Liver (tissue), 9 donors: ENCODE data around the gene PPM1A. TPM values are rescaled to one million over a fixed set of nuclear protein-coding genes. Genes with fewer than 3 reads are reported as not detected.

Experiments
- DNase-seq: peaks from one replicate; pipeline ENCODE4 v3.0.0-alpha.2; 2017; ENCODE audit warnings: low spot score
- H3K27ac ChIP-seq, 2 donors: one replicate each; pipeline ENCODE4 v1.7.0; 2013; ENCODE audit warnings: inconsistent platforms in 2 of 2, low read length in 2 of 2, control low read depth in 1 of 2, low read depth in 1 of 2, mild to moderate bottlenecking in 1 of 2
- H3K27me3 ChIP-seq, 4 donors: one replicate each; pipeline versions ENCODE4 v1.6.1 to v1.7.0; 2013; ENCODE audit warnings: low read length in 3 of 4, inconsistent platforms in 1 of 4, mild to moderate bottlenecking in 1 of 4, moderate library complexity in 1 of 4; ENCODE audit not compliant: control insufficient read depth in 4 of 4, insufficient read depth in 4 of 4
- H3K36me3 ChIP-seq, 4 donors: one replicate each; pipeline versions ENCODE4 v1.6.1 to v1.7.0; 2013; ENCODE audit warnings: low read length in 3 of 4, mild to moderate bottlenecking in 3 of 4, low read depth in 1 of 4, moderate library complexity in 1 of 4; ENCODE audit not compliant: control insufficient read depth in 4 of 4, insufficient read depth in 3 of 4
- H3K4me1 ChIP-seq, 4 donors: one replicate each; pipeline versions ENCODE4 v1.6.1 to v1.7.0; 2013; ENCODE audit warnings: low read length in 3 of 4, mild to moderate bottlenecking in 3 of 4, moderate library complexity in 1 of 4; ENCODE audit not compliant: control insufficient read depth in 4 of 4, insufficient read depth in 4 of 4
- H3K4me3 ChIP-seq, 3 donors: one replicate each; pipeline versions ENCODE4 v1.6.1 to v1.7.0; 2013; ENCODE audit warnings: low read length in 3 of 3, control low read depth in 1 of 3, low read depth in 1 of 3, mild to moderate bottlenecking in 1 of 3
- H3K9ac ChIP-seq, 2 donors: one replicate each; pipeline ENCODE4 v1.7.0; 2013; ENCODE audit warnings: low read length in 2 of 2, mild to moderate bottlenecking in 2 of 2, moderate library complexity in 2 of 2, control low read depth in 1 of 2, low read depth in 1 of 2
- H3K9me3 ChIP-seq, 4 donors: one replicate each; pipeline versions ENCODE4 v1.6.1 to v1.7.0; 2013; ENCODE audit warnings: low read length in 3 of 4; ENCODE audit not compliant: control insufficient read depth in 4 of 4
- EGR1 ChIP-seq, 2 donors: IDR thresholded peaks; 2 replicates each; pipeline ENCODE4 v1.6.1; 2016 to 2018; ENCODE audit warnings: antibody characterized with exemption in 2 of 2, low read depth in 2 of 2
- FOXA2 ChIP-seq: IDR thresholded peaks from 2 replicates; pipeline ENCODE4 v1.6.1; 2016; ENCODE audit warnings: antibody characterized with exemption
- GABPA ChIP-seq, 2 donors: IDR thresholded peaks in 1 of 2; conservative IDR thresholded peaks in 1 of 2; 2 replicates each; pipeline ENCODE4 v1.6.1; 2016; ENCODE audit warnings: antibody characterized with exemption in 2 of 2, mild to moderate bottlenecking in 1 of 2, moderate library complexity in 1 of 2
- HNF4A ChIP-seq, 2 donors: conservative IDR thresholded peaks; 2 replicates each; pipeline ENCODE4 v1.6.1; 2016; ENCODE audit warnings: antibody characterized with exemption in 2 of 2, mild to moderate bottlenecking in 2 of 2
- HNF4G ChIP-seq: IDR thresholded peaks from 2 replicates; pipeline ENCODE4 v1.6.1; 2016; ENCODE audit warnings: antibody characterized with exemption
- JUND ChIP-seq, 2 donors: IDR thresholded peaks; 2 replicates each; pipeline ENCODE4 v1.6.1; 2016; ENCODE audit warnings: antibody characterized with exemption in 2 of 2
- NR2F2 ChIP-seq: IDR thresholded peaks from 2 replicates; pipeline ENCODE4 v1.6.1; 2016; ENCODE audit warnings: antibody characterized with exemption
- RAD21 ChIP-seq, 2 donors: IDR thresholded peaks; 2 replicates each; pipeline ENCODE4 v1.6.1; 2016; ENCODE audit warnings: antibody characterized with exemption in 2 of 2, mild to moderate bottlenecking in 2 of 2
- RXRA ChIP-seq, 2 donors: IDR thresholded peaks; 2 replicates each; pipeline ENCODE4 v1.6.1; 2017 to 2018; ENCODE audit warnings: antibody characterized with exemption in 2 of 2, mild to moderate bottlenecking in 1 of 2
- SP1 ChIP-seq: IDR thresholded peaks from 2 replicates; pipeline ENCODE4 v1.6.1; 2018; ENCODE audit warnings: antibody characterized with exemption, mild to moderate bottlenecking
- TAF1 ChIP-seq: conservative IDR thresholded peaks from 2 replicates; pipeline ENCODE4 v1.6.1; 2016; ENCODE audit warnings: antibody characterized with exemption, mild to moderate bottlenecking
- YY1 ChIP-seq: IDR thresholded peaks from 2 replicates; pipeline ENCODE4 v1.6.1; 2016; ENCODE audit warnings: antibody characterized with exemption, mild to moderate bottlenecking
- WGBS: extraction: QIAGEN DNeasy Blood & Tissue Kit; methylation state at CpG from one replicate; pipeline ENCODE4 v1.1.7; 2013; 5-methylcytosine and 5-hydroxymethylcytosine counted together
- polyA plus RNA-seq, 2 donors: library from polyadenylated mRNA; stranded (reverse) in 1 of 2; unstranded in 1 of 2; fragments of 200-250 nt in 1 of 2; fragments of >200 nt in 1 of 2; fragmentation: Nextera tagmentation in 1 of 2; extraction: Ambion mirVana in 1 of 2; gene quantifications; one replicate each; pipeline versions ENCODE4 v1.2.1 to v1.2.3, GENCODE V29; 2013 to 2015
- total RNA-seq, 2 donors: library from RNA; depleted of rRNA; stranded (reverse); fragments of >200 nt; gene quantifications; one replicate each; pipeline ENCODE4 v1.2.3, GENCODE V29; 2014
- TF ChIP-seq, protein P1 (sequence below): IDR thresholded peaks from 2 replicates; pipeline ENCODE4 v1.6.1; 2016; ENCODE audit warnings: antibody characterized with exemption
- TF ChIP-seq, protein P2 (sequence below): IDR thresholded peaks from 2 replicates; pipeline ENCODE4 v1.6.1; 2016; ENCODE audit warnings: antibody characterized with exemption
- TF ChIP-seq, protein P3 (sequence below): IDR thresholded peaks from 2 replicates; pipeline ENCODE4 v1.6.1; 2016; ENCODE audit warnings: antibody characterized with exemption, mild to moderate bottlenecking
- TF ChIP-seq, protein P4 (sequence below): fragments of 150-350 bp; IDR thresholded peaks from 2 replicates; pipeline ENCODE4 v1.5.1; 2017; ENCODE audit warnings: improper control_type of control experiment, low read depth, low read length; ENCODE audit not compliant: missing input control
- TF ChIP-seq, protein P5 (sequence below): IDR thresholded peaks from 2 replicates; pipeline ENCODE4 v1.6.1; 2016; ENCODE audit warnings: antibody characterized with exemption
- donor health status: healthy.
- donor health status: healthy.
- donor health status: healthy.
- donor health status: healthy.
- donor health status: healthy.

PPM1A gene
- total and polyA plus RNA-seq, 4 donors, result 23.0 to 43.2 (median 29.5) TPM

DNA sequence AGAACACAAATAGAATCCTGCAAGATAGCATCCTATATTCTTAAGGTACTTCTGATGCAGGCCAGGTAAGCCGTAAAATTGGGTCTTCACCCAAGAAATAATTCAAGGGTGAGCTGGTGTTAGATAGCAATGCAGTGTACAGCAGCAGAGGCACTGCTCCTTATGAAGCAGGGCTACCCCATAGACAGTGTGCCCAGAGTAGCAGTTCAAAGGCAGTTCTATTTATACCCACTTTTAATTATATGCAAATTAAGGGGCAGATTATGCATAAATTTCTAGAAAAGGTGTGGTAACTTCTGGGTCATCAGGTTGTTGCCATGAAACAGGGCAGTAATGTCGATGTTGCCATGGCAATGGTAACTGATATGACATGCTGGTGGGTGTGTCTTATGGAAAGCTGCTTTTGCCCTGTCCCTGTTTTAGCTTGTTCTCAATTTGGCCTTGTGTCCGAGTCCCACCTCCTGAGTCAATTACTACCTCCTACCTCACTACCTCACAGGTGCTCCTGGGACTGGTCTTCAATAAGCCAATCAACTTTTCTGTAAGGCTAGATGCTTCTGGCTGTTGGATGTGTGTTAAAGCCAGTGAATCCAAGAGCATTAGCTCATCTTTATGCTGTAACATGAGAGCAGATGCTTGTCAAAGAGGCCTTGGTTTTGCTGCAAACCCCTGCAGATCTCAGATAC lies 61.0 kb downstream of the PPM1A start:
- TF ChIP-seq HNF4A (conservative IDR thresholded peaks at IDR 0.05), result no peak
- no peak for TF ChIP-seq EGR1 (IDR thresholded peaks at IDR 0.05; ENCODE audit: low read depth in 2 of 2)
- TF ChIP-seq SP1, result no peak
- TF ChIP-seq, protein P1, sequence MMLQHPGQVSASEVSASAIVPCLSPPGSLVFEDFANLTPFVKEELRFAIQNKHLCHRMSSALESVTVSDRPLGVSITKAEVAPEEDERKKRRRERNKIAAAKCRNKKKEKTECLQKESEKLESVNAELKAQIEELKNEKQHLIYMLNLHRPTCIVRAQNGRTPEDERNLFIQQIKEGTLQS, result no peak
- no peak for TF ChIP-seq TAF1
- no peak for TF ChIP-seq NR2F2
- TF ChIP-seq, protein P2, sequence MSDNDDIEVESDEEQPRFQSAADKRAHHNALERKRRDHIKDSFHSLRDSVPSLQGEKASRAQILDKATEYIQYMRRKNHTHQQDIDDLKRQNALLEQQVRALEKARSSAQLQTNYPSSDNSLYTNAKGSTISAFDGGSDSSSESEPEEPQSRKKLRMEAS, result no peak
- no peak for TF ChIP-seq JUND (IDR thresholded peaks at IDR 0.05)
- TF ChIP-seq, protein P3, sequence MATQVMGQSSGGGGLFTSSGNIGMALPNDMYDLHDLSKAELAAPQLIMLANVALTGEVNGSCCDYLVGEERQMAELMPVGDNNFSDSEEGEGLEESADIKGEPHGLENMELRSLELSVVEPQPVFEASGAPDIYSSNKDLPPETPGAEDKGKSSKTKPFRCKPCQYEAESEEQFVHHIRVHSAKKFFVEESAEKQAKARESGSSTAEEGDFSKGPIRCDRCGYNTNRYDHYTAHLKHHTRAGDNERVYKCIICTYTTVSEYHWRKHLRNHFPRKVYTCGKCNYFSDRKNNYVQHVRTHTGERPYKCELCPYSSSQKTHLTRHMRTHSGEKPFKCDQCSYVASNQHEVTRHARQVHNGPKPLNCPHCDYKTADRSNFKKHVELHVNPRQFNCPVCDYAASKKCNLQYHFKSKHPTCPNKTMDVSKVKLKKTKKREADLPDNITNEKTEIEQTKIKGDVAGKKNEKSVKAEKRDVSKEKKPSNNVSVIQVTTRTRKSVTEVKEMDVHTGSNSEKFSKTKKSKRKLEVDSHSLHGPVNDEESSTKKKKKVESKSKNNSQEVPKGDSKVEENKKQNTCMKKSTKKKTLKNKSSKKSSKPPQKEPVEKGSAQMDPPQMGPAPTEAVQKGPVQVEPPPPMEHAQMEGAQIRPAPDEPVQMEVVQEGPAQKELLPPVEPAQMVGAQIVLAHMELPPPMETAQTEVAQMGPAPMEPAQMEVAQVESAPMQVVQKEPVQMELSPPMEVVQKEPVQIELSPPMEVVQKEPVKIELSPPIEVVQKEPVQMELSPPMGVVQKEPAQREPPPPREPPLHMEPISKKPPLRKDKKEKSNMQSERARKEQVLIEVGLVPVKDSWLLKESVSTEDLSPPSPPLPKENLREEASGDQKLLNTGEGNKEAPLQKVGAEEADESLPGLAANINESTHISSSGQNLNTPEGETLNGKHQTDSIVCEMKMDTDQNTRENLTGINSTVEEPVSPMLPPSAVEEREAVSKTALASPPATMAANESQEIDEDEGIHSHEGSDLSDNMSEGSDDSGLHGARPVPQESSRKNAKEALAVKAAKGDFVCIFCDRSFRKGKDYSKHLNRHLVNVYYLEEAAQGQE, result no peak
- TF ChIP-seq, protein P4, sequence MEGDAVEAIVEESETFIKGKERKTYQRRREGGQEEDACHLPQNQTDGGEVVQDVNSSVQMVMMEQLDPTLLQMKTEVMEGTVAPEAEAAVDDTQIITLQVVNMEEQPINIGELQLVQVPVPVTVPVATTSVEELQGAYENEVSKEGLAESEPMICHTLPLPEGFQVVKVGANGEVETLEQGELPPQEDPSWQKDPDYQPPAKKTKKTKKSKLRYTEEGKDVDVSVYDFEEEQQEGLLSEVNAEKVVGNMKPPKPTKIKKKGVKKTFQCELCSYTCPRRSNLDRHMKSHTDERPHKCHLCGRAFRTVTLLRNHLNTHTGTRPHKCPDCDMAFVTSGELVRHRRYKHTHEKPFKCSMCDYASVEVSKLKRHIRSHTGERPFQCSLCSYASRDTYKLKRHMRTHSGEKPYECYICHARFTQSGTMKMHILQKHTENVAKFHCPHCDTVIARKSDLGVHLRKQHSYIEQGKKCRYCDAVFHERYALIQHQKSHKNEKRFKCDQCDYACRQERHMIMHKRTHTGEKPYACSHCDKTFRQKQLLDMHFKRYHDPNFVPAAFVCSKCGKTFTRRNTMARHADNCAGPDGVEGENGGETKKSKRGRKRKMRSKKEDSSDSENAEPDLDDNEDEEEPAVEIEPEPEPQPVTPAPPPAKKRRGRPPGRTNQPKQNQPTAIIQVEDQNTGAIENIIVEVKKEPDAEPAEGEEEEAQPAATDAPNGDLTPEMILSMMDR, result no peak
- TF ChIP-seq RXRA (IDR thresholded peaks at IDR 0.05), result no peak
- no peak for TF ChIP-seq RAD21 (IDR thresholded peaks at IDR 0.05)
- TF ChIP-seq, protein P5, sequence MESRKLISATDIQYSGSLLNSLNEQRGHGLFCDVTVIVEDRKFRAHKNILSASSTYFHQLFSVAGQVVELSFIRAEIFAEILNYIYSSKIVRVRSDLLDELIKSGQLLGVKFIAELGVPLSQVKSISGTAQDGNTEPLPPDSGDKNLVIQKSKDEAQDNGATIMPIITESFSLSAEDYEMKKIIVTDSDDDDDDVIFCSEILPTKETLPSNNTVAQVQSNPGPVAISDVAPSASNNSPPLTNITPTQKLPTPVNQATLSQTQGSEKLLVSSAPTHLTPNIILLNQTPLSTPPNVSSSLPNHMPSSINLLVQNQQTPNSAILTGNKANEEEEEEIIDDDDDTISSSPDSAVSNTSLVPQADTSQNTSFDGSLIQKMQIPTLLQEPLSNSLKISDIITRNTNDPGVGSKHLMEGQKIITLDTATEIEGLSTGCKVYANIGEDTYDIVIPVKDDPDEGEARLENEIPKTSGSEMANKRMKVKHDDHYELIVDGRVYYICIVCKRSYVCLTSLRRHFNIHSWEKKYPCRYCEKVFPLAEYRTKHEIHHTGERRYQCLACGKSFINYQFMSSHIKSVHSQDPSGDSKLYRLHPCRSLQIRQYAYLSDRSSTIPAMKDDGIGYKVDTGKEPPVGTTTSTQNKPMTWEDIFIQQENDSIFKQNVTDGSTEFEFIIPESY, result no peak
- no peak for TF ChIP-seq FOXA2
- TF ChIP-seq YY1, result no peak
- TF ChIP-seq HNF4G, result no peak
- no peak for TF ChIP-seq GABPA (IDR thresholded peaks at IDR 0.05 in 1 of 2, conservative IDR thresholded peaks at IDR 0.05 in 1 of 2)

More for the DNA sequence above, 61.0 kb downstream of the PPM1A start:
- Histone ChIP-seq H3K4me1 (peaks cover 4 to 11% (median 4%) of the 10 kb centered on the region in 4 donors), H3K4me3 (no peak overlapping the region), H3K9ac (no peak overlapping the region), H3K27me3 (no peaks in the 10 kb centered on the region), H3K9me3 (no peaks in the 10 kb centered on the region), H3K27ac (no peak overlapping the region), H3K36me3 (no peaks in the 10 kb centered on the region)
- no peak for DNase-seq
- 92% methylated on average over 3 of the region's 3 CpGs for WGBS
